Sigmoid colon (tissue), 7 donors: Measurements from ENCODE around the gene OPCML. TPM values are rescaled to one million over a fixed set of nuclear protein-coding genes. Genes with fewer than 3 reads are reported as not detected.

Source experiments
- DNase-seq: peaks from one replicate; pipeline ENCODE4 v3.0.0-alpha.2; 2019
- H3K27ac ChIP-seq, 4 donors: fragments of 200-600 bp; sonication (generic); one replicate each; pipeline ENCODE4 v1.5.1; 2016 to 2019; ENCODE audit warnings: mild to moderate bottlenecking in 1 of 4
- H3K27me3 ChIP-seq, 3 donors: fragments of 200-600 bp; sonication (generic); one replicate each; pipeline ENCODE4 v1.5.1; 2019; ENCODE audit warnings: mild to moderate bottlenecking in 1 of 3
- H3K36me3 ChIP-seq, 4 donors: fragments of 200-600 bp; sonication (generic); one replicate each; pipeline ENCODE4 v1.5.1; 2016 to 2019
- H3K4me1 ChIP-seq, 4 donors: fragments of 200-600 bp; sonication (generic); one replicate each; pipeline ENCODE4 v1.5.1; 2017 to 2019
- H3K4me3 ChIP-seq, 4 donors: fragments of 200-600 bp; sonication (generic); one replicate each; pipeline ENCODE4 v1.5.1; 2017 to 2019; ENCODE audit warnings: mild to moderate bottlenecking in 2 of 4, moderate library complexity in 1 of 4
- H3K9me3 ChIP-seq, 4 donors: fragments of 200-600 bp in 3 of 4; sonication (generic) in 3 of 4; one replicate each; pipeline versions ENCODE4 v1.5.1 to v1.6.1; 2013 to 2019
- CTCF ChIP-seq, 4 experiments: fragments of 450-650 bp in 3 of 4; fragments of 200-600 bp in 1 of 4; IDR thresholded peaks; one replicate each; pipeline ENCODE4 v1.5.1; 2016 to 2019; ENCODE audit warnings: antibody characterized with exemption in 4 of 4, mild to moderate bottlenecking in 3 of 4, moderate library complexity in 2 of 4
- EP300 ChIP-seq, 4 donors: sonication (generic); formaldehyde crosslinking; IDR thresholded peaks; one replicate each; pipeline ENCODE4 v1.6.1; 2017; ENCODE audit warnings: antibody characterized with exemption in 4 of 4
- POLR2A ChIP-seq, 2 donors: fragments of 450-650 bp; IDR thresholded peaks; one replicate each; pipeline ENCODE4 v1.6.1; 2016; ENCODE audit warnings: antibody characterized with exemption in 2 of 2, mild to moderate bottlenecking in 2 of 2, moderate library complexity in 2 of 2
- POLR2AphosphoS5 ChIP-seq, 4 donors: sonication (generic); formaldehyde crosslinking; IDR thresholded peaks; one replicate each; pipeline ENCODE4 v1.6.1; 2017; ENCODE audit warnings: antibody characterized with exemption in 4 of 4
- WGBS, 2 donors: extraction: QIAGEN DNeasy Blood & Tissue Kit; methylation state at CpG; one replicate each; pipeline ENCODE4 v1.1.7; 2013; 5-methylcytosine and 5-hydroxymethylcytosine counted together
- intact Hi-C: fragments of 100-400 bp; cut with DNase I; formaldehyde crosslinking; loops from one replicate; pipeline ENCODE4 v1.15.1; 2023
- polyA plus RNA-seq, 3 donors: library from polyadenylated mRNA; stranded (reverse); fragments of 200-250 nt; gene quantifications; one replicate each; pipeline ENCODE4 v1.2.3, GENCODE V29; 2013
- total RNA-seq, 4 donors: library from RNA; depleted of rRNA; stranded (reverse); fragments of >200 nt; gene quantifications; one replicate each; pipeline ENCODE4 v1.1.0, GENCODE V29; 2016
- donor health status: healthy with polysubstance abuse.
- donor health status: Bipolar disorder and iron deficiency.
- donor health status: healthy.

The OPCML gene
- total and polyA plus RNA-seq, 7 donors, result under 0.01 to 0.14 (median 0.03) TPM; not detected in 4

- 61 to 74% methylated on average over 18 of the region's 18 CpGs for WGBS, 2 donors
Measured at GRCh38 chr11:132910011-132910760, 622.1 kb downstream of the OPCML start.

GRCh38 chr11:132909021-132909606 is 623.2 kb downstream of the OPCML start:
- H3K27ac ChIP-seq, result no peak overlapping the region
- H3K27me3 ChIP-seq, result no peaks in the 10 kb centered on the region
- 81 to 90% methylated on average over 8 of the region's 8 CpGs for WGBS, 2 donors
- H3K36me3 ChIP-seq, result no peaks in the 10 kb centered on the region
- no peaks in the 10 kb centered on the region for H3K4me1 ChIP-seq
- no peak for TF ChIP-seq EP300 (IDR thresholded peaks at IDR 0.05)
- TF ChIP-seq POLR2AphosphoS5 (IDR thresholded peaks at IDR 0.05), result no peak
- no peak for TF ChIP-seq CTCF (IDR thresholded peaks at IDR 0.05)
- TF ChIP-seq POLR2A (IDR thresholded peaks at IDR 0.05), result no peak
- intact Hi-C loops, result no loop called here
- H3K4me3 ChIP-seq, result no peak overlapping the region
- H3K9me3 ChIP-seq, result no peaks in the 10 kb centered on the region
- no peak for DNase-seq

More at GRCh38 chr11:132910011-132910760, 622.1 kb downstream of the OPCML start:
- TF ChIP-seq EP300 (IDR thresholded peaks at IDR 0.05), result no peak
- no peak for TF ChIP-seq CTCF (IDR thresholded peaks at IDR 0.05)
- TF ChIP-seq POLR2AphosphoS5 (IDR thresholded peaks at IDR 0.05), result no peak
- no peak for TF ChIP-seq POLR2A (IDR thresholded peaks at IDR 0.05)
- Histone ChIP-seq H3K4me3 (no peak overlapping the region), H3K27me3 (no peaks in the 10 kb centered on the region), H3K36me3 (no peaks in the 10 kb centered on the region), H3K9me3 (no peaks in the 10 kb centered on the region), H3K27ac (no peak overlapping the region), H3K4me1 (no peaks in the 10 kb centered on the region)
- intact Hi-C loops, result no loop called here
- no peak for DNase-seq

- no peaks in the 10 kb centered on the region for H3K36me3 ChIP-seq
- H3K4me1 ChIP-seq, result no peaks in the 10 kb centered on the region
- intact Hi-C loops, result no loop called here
- no peak for DNase-seq
- no peaks in the 10 kb centered on the region for H3K9me3 ChIP-seq
- TF ChIP-seq EP300 (IDR thresholded peaks at IDR 0.05) (no peak), POLR2AphosphoS5 (IDR thresholded peaks at IDR 0.05) (no peak), CTCF (IDR thresholded peaks at IDR 0.05) (no peak), POLR2A (IDR thresholded peaks at IDR 0.05) (no peak)
- no peak overlapping the region for H3K27ac ChIP-seq
- H3K4me3 ChIP-seq, result no peak overlapping the region
- no peaks in the 10 kb centered on the region for H3K27me3 ChIP-seq
- 88 to 89% methylated on average over 4 of the region's 4 CpGs for WGBS, 2 donors
Measured at GRCh38 chr11:132908414-132908810, 623.9 kb downstream of the OPCML start.

- no peaks in the 10 kb centered on the region for H3K9me3 ChIP-seq
- intact Hi-C loops, result no loop called here
- no peaks in the 10 kb centered on the region for H3K36me3 ChIP-seq
- TF ChIP-seq CTCF (IDR thresholded peaks at IDR 0.05) (no peak), POLR2AphosphoS5 (IDR thresholded peaks at IDR 0.05) (no peak), EP300 (IDR thresholded peaks at IDR 0.05) (no peak), POLR2A (IDR thresholded peaks at IDR 0.05) (no peak)
- no peak overlapping the region for H3K4me3 ChIP-seq
- no peaks in the 10 kb centered on the region for H3K4me1 ChIP-seq
- H3K27me3 ChIP-seq, result no peaks in the 10 kb centered on the region
- WGBS, 2 donors, result 83 to 86% methylated on average over 8 of the region's 8 CpGs
- H3K27ac ChIP-seq, result no peak overlapping the region
- no peak for DNase-seq
Measured at GRCh38 chr11:132907651-132908413, 624.5 kb downstream of the OPCML start.
